Measurements from ENCODE around the gene GPRIN3. TPM values are rescaled to one million over a fixed set of nuclear protein-coding genes. Genes with fewer than 3 reads are reported as not detected.

The GPRIN3 gene
- total RNA-seq, 1 donor from 2014 or later: not detected

GRCh38 chr4:89306486-89307177, 968 bp downstream of the GPRIN3 start:
- no peak for DNase-seq (ENCODE audit: low read depth)
- no peak for FAIRE-seq
- Histone ChIP-seq H3K27me3 (ENCODE audit: control insufficient read depth, insufficient read depth, low read length) (peaks cover 4% of the 10 kb centered on the region), H3K4me3 (ENCODE audit: low read depth, low read length) (no peak overlapping the region), H3K36me3 (ENCODE audit: control insufficient read depth, insufficient read depth, low read length) (no peaks in the 10 kb centered on the region)
- TF ChIP-seq, protein P1, sequence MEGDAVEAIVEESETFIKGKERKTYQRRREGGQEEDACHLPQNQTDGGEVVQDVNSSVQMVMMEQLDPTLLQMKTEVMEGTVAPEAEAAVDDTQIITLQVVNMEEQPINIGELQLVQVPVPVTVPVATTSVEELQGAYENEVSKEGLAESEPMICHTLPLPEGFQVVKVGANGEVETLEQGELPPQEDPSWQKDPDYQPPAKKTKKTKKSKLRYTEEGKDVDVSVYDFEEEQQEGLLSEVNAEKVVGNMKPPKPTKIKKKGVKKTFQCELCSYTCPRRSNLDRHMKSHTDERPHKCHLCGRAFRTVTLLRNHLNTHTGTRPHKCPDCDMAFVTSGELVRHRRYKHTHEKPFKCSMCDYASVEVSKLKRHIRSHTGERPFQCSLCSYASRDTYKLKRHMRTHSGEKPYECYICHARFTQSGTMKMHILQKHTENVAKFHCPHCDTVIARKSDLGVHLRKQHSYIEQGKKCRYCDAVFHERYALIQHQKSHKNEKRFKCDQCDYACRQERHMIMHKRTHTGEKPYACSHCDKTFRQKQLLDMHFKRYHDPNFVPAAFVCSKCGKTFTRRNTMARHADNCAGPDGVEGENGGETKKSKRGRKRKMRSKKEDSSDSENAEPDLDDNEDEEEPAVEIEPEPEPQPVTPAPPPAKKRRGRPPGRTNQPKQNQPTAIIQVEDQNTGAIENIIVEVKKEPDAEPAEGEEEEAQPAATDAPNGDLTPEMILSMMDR (IDR thresholded peaks at IDR 0.05; ENCODE audit: insufficient read depth, low read length, severe bottlenecking): no peak

GRCh38 chr4:89305712-89306437, 1.7 kb downstream of the GPRIN3 start:
- Histone ChIP-seq H3K4me3 (ENCODE audit: low read depth, low read length) (no peak overlapping the region), H3K36me3 (ENCODE audit: control insufficient read depth, insufficient read depth, low read length) (no peaks in the 10 kb centered on the region), H3K27me3 (ENCODE audit: control insufficient read depth, insufficient read depth, low read length) (peaks cover 4% of the 10 kb centered on the region)
- FAIRE-seq (no peak), DNase-seq (ENCODE audit: low read depth) (peak; percentile 62)
- TF ChIP-seq, protein P1 (IDR thresholded peaks at IDR 0.05; ENCODE audit: insufficient read depth, low read length, severe bottlenecking): no peak

- Histone ChIP-seq H3K4me3 (ENCODE audit: low read depth, low read length) (no peak overlapping the region), H3K36me3 (ENCODE audit: control insufficient read depth, insufficient read depth, low read length) (no peaks in the 10 kb centered on the region), H3K27me3 (ENCODE audit: control insufficient read depth, insufficient read depth, low read length) (peaks cover 4% of the 10 kb centered on the region)
- TF ChIP-seq, protein P1 (IDR thresholded peaks at IDR 0.05; ENCODE audit: insufficient read depth, low read length, severe bottlenecking): no peak
- no peak for FAIRE-seq
- no peak for DNase-seq (ENCODE audit: low read depth)
Observed at GRCh38 chr4:89305028-89305427, 2.6 kb downstream of the GPRIN3 start.

DNA sequence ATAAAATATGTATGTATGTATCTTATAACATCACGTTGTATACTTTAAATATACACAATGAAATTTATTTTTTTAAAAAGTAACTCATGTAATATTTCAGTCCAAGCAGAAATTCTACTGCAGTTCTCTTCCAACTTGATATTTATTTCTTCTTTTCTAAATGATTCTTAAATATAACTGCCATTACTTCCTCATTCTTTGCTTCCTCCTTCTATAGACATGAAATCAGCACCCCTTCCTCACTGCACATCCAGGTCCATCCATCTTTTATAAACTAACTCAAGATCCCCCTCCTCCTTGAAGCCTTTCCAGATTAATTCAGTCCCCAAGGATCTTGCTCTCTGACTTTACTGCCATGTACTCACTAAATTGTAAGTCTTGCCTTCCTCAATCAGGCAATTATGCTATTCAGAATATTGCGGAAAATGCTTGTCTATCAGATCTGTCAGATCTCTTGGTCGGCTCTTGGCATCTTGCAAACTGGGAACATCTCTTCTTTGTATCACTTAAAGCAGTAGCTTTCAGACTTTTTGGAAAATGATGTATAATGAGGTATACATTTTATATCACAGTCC, 3.7 kb downstream of the GPRIN3 start:
- DNase-seq (ENCODE audit: low read depth) (no peak), FAIRE-seq (no peak)
- H3K4me3 ChIP-seq (ENCODE audit: low read depth, low read length): no peak overlapping the region

GRCh38 chr4:89303177-89303576, 4.4 kb downstream of the GPRIN3 start:
- peaks cover 4% of the 10 kb centered on the region for H3K27me3 ChIP-seq (ENCODE audit: control insufficient read depth, insufficient read depth, low read length)
- TF ChIP-seq, protein P1 (IDR thresholded peaks at IDR 0.05; ENCODE audit: insufficient read depth, low read length, severe bottlenecking): no peak
- FAIRE-seq: no peak

More for the DNA sequence above, 3.7 kb downstream of the GPRIN3 start:
- H3K27me3 ChIP-seq (ENCODE audit: control insufficient read depth, insufficient read depth, low read length): peaks cover 4% of the 10 kb centered on the region
- no peaks in the 10 kb centered on the region for H3K36me3 ChIP-seq (ENCODE audit: control insufficient read depth, insufficient read depth, low read length)
- TF ChIP-seq, protein P1 (IDR thresholded peaks at IDR 0.05; ENCODE audit: insufficient read depth, low read length, severe bottlenecking): no peak

More at GRCh38 chr4:89303177-89303576, 4.4 kb downstream of the GPRIN3 start:
- Histone ChIP-seq H3K4me3 (ENCODE audit: low read depth, low read length) (no peak overlapping the region), H3K36me3 (ENCODE audit: control insufficient read depth, insufficient read depth, low read length) (no peaks in the 10 kb centered on the region)
- DNase-seq (ENCODE audit: low read depth): no peak
